K562 (cell line): ENCODE data around the gene IFTAP. TPM values are rescaled to one million over a fixed set of nuclear protein-coding genes. Genes with fewer than 3 reads are reported as not detected.
A peak's percentile ranks its signal among the peaks of the same experiment; 100 is the strongest.

Experiments
- CEBPB ChIP-seq: fragments of 450-650 bp; IDR thresholded peaks from 2 replicates; pipeline ENCODE4 v1.6.1; 2016; ENCODE audit warnings: missing genetic modification characterization, missing compliant biosample characterization
- CEBPG ChIP-seq, 3 experiments: fragments of 200-800 bp in 1 of 3; sonication (Bioruptor generic) in 1 of 3; sonication (generic) in 1 of 3; formaldehyde crosslinking in 1 of 3; IDR thresholded peaks in 2 of 3; conservative IDR thresholded peaks in 1 of 3; 2 replicates each; pipeline versions ENCODE4 v1.6.1 to v1.8.0; 2016 to 2022; ENCODE audit warnings: missing compliant biosample characterization in 2 of 3, missing genetic modification characterization in 2 of 3, mild to moderate bottlenecking in 1 of 3, missing genetic modification reagents in 1 of 3
- CTBP1 ChIP-seq: fragments of 450-650 bp; IDR thresholded peaks from 2 replicates; pipeline ENCODE4 v1.6.1; 2016; ENCODE audit warnings: borderline replicate concordance
- DEAF1 ChIP-seq: fragments of 450-650 bp; formaldehyde crosslinking; IDR thresholded peaks from 2 replicates; pipeline ENCODE4 v1.4.0; 2020; ENCODE audit warnings: mild to moderate bottlenecking, moderate library complexity
- GABPB1 ChIP-seq: sonication (generic); formaldehyde crosslinking; IDR thresholded peaks from 2 replicates; pipeline ENCODE4 v1.8.0; 2022; ENCODE audit warnings: mild to moderate bottlenecking, missing genetic modification reagents
- KDM4B ChIP-seq, 2 experiments: fragments of 450-650 bp in 1 of 2; sonication (generic) in 1 of 2; IDR thresholded peaks; 2 replicates each; pipeline ENCODE4 v1.6.1; 2016 to 2017; ENCODE audit warnings: borderline replicate concordance in 2 of 2, antibody characterized with exemption in 1 of 2, low read depth in 1 of 2, mild to moderate bottlenecking in 1 of 2
- PTTG1 ChIP-seq: fragments of 450-650 bp; IDR thresholded peaks from 2 replicates; pipeline ENCODE4 v1.6.1; 2016; ENCODE audit warnings: low read depth, mild to moderate bottlenecking, missing genetic modification characterization, missing compliant biosample characterization
- RAD21 ChIP-seq, 2 experiments: fragments of 250-450 bp in 1 of 2; fragments of 450-650 bp in 1 of 2; sonication (Bioruptor Pico) in 1 of 2; formaldehyde crosslinking in 1 of 2; IDR thresholded peaks in 1 of 2; conservative IDR thresholded peaks in 1 of 2; 2 replicates each; pipeline versions ENCODE4 v1.4.0 to v1.8.0; 2020 to 2022; ENCODE audit warnings: mild to moderate bottlenecking in 2 of 2, moderate library complexity in 1 of 2
- SAFB2 ChIP-seq: fragments of 200-400 bp; formaldehyde crosslinking; IDR thresholded peaks from 2 replicates; pipeline ENCODE4 v1.6.1; 2018; ENCODE audit warnings: borderline replicate concordance, low read length, low read depth, moderate library complexity; ENCODE audit not compliant: severe bottlenecking
- SMC3 ChIP-seq: conservative IDR thresholded peaks from 2 replicates; pipeline ENCODE4 v1.6.1; 2011; ENCODE audit warnings: low read depth, low read length, improper control_type of control experiment; ENCODE audit not compliant: insufficient read depth
- ZBTB34 ChIP-seq: fragments of 250-450 bp; sonication (Bioruptor Pico); IDR thresholded peaks from 2 replicates; pipeline ENCODE4 v1.8.0; 2021; ENCODE audit warnings: mild to moderate bottlenecking, moderate library complexity
- polyA plus RNA-seq, 8 experiments: library from polyadenylated mRNA; depleted of rRNA in 4 of 8; stranded (reverse) in 5 of 8; unstranded in 3 of 8; fragments of >200 nt; fragmentation: Nextera tagmentation in 2 of 8; fragmentation: Illumina TruSeq in 1 of 8; extraction: Ambion mirVana in 2 of 8; extraction: Trizol in 1 of 8; gene quantifications; 2 replicates each; pipeline versions ENCODE4 v1.2.1 to v1.2.3, GENCODE V29; 2011 to 2014; ENCODE audit warnings: inconsistent platforms in 1 of 8, missing spikeins in 1 of 8
- total RNA-seq, 7 experiments: library from RNA; depleted of rRNA in 6 of 7; stranded (reverse); fragments of >200 nt in 6 of 7; fragmentation: Illumina TruSeq in 2 of 7; extraction: Trizol in 2 of 7; gene quantifications; 2 replicates each; pipeline versions ENCODE4 v1.2.1 to v1.2.3, GENCODE V29; 2011 to 2021; ENCODE audit warnings: low replicate concordance in 1 of 7

IFTAP gene
- total and polyA plus RNA-seq, 9 of the 15 experiments (the other 6 are each of a cell fraction or from before 2014, with no cell fraction given): 9.2 to 30.0 (median 17.0) TPM

- TF ChIP-seq ZBTB34 (no peak), PTTG1 (tag) (no peak), RAD21 (CRISPR knock-in tag; conservative IDR thresholded peaks at IDR 0.05 in 1 of 2, IDR thresholded peaks at IDR 0.05 in 1 of 2) (peak; percentile 94 to 97), CEBPB (tag) (peak; percentile 71), CEBPG (CRISPR knock-in tag; IDR thresholded peaks at IDR 0.05) (no peak), CEBPG (tag; conservative IDR thresholded peaks at IDR 0.05 in 1 of 2, IDR thresholded peaks at IDR 0.05 in 1 of 2) (peak; percentile 31 to 43; a peak in 1 of 4 replicates), SMC3 (peak; percentile 59; the same call in 1 of the 2 replicates), KDM4B (IDR thresholded peaks at IDR 0.05; ENCODE audit: borderline replicate concordance in 2 of 2, low read depth in 1 of 2) (no peak), CTBP1 (no peak), GABPB1 (no peak), SAFB2 (no peak), DEAF1 (CRISPR knock-in tag) (peak; percentile 90)
These were observed 28.3 kb downstream of the IFTAP start (continued) for GRCh38 chr11:36622431-36623136.
